Type B pancreatic cell (in vitro differentiated cells): ENCODE data around the gene COL24A1. TPM values are rescaled to one million over a fixed set of nuclear protein-coding genes. Genes with fewer than 3 reads are reported as not detected.
"Not testable (repeated sequence)": the region's sequence is repeated elsewhere in the genome, so short reads cannot be mapped to it uniquely, and the experiment has no call there.

Experiments used
- DNase-seq: peaks from one replicate; pipeline ENCODE4 v3.0.0; 2021; ENCODE audit warnings: mixed read lengths; ENCODE audit not compliant: unreplicated experiment; ENCODE audit errors: extremely low spot score
- H3K27ac Mint-ChIP-seq: 2 replicates; pipeline ENCODE4 v1.8.0; 2021; ENCODE audit warnings: mild to moderate bottlenecking, mixed read lengths
- H3K27me3 Mint-ChIP-seq: 2 replicates; pipeline ENCODE4 v1.8.0; 2021; ENCODE audit warnings: mixed read lengths
- H3K36me3 Mint-ChIP-seq: 2 replicates; pipeline ENCODE4 v1.8.0; 2021; ENCODE audit warnings: mixed read lengths
- H3K4me1 Mint-ChIP-seq: one replicate; pipeline ENCODE4 v1.8.0; 2021; ENCODE audit warnings: mixed read lengths; ENCODE audit not compliant: unreplicated experiment
- H3K4me3 Mint-ChIP-seq: 2 replicates; pipeline ENCODE4 v1.8.0; 2021; ENCODE audit warnings: mild to moderate bottlenecking, mixed read lengths
- H3K9me3 Mint-ChIP-seq: 2 replicates; pipeline ENCODE4 v1.8.0; 2021; ENCODE audit warnings: mixed read lengths
- total RNA-seq: library from RNA; stranded (reverse); gene quantifications from 2 replicates; pipeline ENCODE4 v1.2.1, GENCODE V29; 2021; ENCODE audit warnings: low replicate concordance
- TF ChIP-seq, protein P1 (sequence below): fragments of 200-600 bp; sonication (generic); conservative IDR thresholded peaks from 2 replicates; pipeline ENCODE4 v1.5.0; 2021; ENCODE audit warnings: antibody characterized with exemption, mild to moderate bottlenecking

The COL24A1 gene
- total RNA-seq, 1 donor from 2014 or later = 7.2 TPM

DNA sequence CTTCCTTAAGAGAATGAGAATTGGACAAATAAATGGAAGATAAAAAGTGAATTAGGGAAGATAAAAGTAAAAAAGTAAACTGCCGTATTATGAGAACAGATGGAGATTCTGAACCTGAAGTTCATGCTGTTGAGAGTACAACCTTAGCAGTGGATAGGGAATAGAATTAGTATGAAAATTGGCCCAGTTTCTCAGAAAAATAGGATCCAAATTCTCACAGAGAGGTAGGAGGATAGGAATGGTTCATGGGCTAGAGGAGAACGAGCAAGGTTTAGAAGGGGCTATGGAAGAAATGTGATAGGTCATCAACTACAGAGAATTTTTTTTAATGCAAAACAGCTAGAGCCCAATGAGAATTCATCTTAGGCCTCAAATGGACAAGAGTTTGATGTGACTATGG is 42.3 kb downstream of the COL24A1 start:
- no peaks in the 10 kb centered on the region for H3K27me3 Mint-ChIP-seq
- no peak overlapping the region for H3K27ac Mint-ChIP-seq
- no peaks in the 10 kb centered on the region for H3K36me3 Mint-ChIP-seq
- no peak overlapping the region for H3K4me3 Mint-ChIP-seq
- DNase-seq = no peak
- TF ChIP-seq, protein P1, sequence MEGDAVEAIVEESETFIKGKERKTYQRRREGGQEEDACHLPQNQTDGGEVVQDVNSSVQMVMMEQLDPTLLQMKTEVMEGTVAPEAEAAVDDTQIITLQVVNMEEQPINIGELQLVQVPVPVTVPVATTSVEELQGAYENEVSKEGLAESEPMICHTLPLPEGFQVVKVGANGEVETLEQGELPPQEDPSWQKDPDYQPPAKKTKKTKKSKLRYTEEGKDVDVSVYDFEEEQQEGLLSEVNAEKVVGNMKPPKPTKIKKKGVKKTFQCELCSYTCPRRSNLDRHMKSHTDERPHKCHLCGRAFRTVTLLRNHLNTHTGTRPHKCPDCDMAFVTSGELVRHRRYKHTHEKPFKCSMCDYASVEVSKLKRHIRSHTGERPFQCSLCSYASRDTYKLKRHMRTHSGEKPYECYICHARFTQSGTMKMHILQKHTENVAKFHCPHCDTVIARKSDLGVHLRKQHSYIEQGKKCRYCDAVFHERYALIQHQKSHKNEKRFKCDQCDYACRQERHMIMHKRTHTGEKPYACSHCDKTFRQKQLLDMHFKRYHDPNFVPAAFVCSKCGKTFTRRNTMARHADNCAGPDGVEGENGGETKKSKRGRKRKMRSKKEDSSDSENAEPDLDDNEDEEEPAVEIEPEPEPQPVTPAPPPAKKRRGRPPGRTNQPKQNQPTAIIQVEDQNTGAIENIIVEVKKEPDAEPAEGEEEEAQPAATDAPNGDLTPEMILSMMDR = no peak
- H3K4me1 Mint-ChIP-seq = peaks cover 18% of the 10 kb centered on the region
- no peaks in the 10 kb centered on the region for H3K9me3 Mint-ChIP-seq

DNA sequence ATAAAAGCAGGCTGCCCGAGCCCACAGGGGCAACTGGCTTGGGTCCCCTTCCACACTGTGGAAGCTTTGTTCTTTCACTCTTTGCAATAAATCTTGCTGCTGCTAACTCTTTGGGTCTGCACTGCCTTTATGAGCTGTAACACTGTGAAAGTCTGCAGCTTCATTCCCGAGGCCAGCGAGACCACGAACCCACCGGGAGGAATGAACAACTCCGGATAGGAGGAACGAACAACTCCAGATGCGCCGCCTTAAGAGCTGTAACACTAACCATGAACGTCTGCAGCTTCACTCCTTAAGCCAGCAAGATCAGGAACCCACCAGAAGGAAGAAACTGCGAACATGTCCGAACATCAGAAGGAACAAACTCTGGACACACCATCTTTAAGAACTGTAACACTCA is 45.0 kb downstream of the COL24A1 start:
- H3K4me1 Mint-ChIP-seq = peaks cover 18% of the 10 kb centered on the region
- H3K4me3 Mint-ChIP-seq, H3K36me3 Mint-ChIP-seq, DNase-seq, H3K27me3 Mint-ChIP-seq, H3K9me3 Mint-ChIP-seq, H3K27ac Mint-ChIP-seq: not testable (repeated sequence)

DNA sequence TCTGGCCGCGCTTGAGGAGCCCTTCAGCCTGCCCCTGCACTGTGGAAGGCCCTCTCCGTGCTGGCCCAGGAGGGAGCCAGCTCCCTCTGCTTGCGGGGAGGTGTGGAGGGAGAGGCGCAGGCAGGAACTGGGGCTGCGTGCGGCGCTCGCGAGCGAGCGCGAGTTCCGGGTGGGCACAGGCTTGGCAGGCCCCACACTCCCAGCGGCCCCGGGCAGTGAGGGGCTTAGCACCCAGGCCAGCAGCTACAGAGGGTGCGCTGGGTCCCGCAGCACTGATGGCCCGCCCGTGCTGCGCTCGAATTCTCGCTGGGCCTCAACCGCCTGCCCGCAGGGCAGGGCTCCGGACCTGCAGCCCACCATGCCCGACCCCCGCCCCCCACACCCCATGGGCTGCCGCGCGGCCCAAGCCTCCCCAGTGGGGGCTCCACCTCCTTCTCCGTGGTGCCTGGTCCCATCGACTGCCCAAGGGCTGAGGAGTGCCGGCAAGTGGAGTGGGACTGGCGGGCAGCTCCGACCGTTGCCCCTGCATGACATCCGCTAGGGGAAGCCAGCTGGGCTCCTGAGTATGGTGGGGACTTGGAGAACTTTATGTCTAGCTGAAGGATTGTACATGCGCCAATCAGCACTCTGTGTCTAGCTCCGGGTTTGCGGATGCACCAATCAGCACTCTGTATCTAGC is 46.0 kb downstream of the COL24A1 start:
- no peak for DNase-seq
- Mint-ChIP-seq H3K27me3 (no peaks in the 10 kb centered on the region), H3K4me1 (peaks cover 13% of the 10 kb centered on the region), H3K36me3 (no peaks in the 10 kb centered on the region), H3K27ac (no peak overlapping the region), H3K9me3 (no peaks in the 10 kb centered on the region), H3K4me3 (no peak overlapping the region)
- TF ChIP-seq, protein P1 = no peak

DNA sequence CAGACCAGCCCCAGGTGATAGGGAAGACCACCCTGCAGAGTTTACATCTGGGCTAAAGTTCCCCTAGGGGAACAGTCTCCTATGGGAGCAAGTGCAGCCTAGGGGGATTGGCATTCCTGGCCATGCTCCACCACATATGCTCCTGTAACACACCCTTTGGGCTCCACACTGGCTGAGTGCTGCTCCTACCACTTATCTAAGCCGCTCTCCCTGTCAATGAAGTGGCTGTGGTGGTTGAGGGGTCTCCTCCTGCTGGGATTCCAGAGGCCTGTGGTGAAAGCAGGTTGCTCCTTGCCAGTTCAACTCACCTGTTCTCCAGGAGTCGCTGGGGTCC is 51.1 kb downstream of the COL24A1 start:
- Mint-ChIP-seq H3K9me3 (no peaks in the 10 kb centered on the region), H3K27ac (no peak overlapping the region), H3K36me3 (no peaks in the 10 kb centered on the region), H3K27me3 (peaks cover 3% of the 10 kb centered on the region), H3K4me1 (no peaks in the 10 kb centered on the region), H3K4me3 (no peak overlapping the region)
- TF ChIP-seq, protein P1 = no peak
- no peak for DNase-seq

DNA sequence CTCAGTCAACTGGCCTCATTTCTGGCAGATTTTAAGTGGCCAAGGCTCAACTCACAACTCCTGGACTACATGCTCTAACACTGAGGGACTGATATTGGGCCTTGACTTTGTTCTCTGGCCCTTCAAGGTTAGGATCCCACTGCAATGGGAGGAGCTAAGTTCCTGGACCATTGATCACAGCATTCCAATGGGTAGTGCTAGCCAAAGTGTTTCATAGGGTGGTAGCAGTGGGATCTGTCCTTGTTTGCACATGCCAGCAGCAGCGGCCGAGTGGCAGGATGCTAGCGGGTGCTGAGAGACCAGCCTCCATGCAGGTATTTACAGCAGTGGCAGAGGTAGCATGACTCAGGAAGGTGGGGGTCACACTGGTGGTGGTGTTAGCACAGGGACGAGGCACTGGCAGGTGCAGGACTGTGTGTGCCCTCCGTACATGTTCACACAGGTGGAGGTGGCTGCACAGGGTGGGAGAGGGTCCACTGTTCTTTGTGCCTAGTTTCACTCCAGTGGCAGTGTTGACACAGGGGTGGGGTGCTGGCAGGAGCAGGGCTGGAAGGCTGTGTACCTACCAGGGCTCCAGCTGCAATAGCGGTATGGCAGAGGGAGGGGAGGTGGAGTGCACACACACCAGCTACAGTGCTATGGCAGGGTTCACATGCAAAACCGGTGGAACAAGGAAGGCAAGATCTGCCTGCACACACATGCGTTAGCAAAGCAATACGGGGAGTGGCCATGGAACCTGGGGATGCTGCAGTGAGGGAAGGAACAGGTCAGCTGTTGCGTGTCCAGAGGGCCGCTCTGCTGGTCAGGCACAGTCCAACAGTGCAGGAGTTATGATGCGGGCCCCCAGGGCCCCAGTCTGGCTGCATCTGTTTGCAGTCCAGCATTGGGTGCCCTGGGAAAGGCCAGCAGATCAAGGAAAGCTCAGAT is 51.7 kb downstream of the COL24A1 start:
- no peaks in the 10 kb centered on the region for H3K36me3 Mint-ChIP-seq
- H3K4me1 Mint-ChIP-seq = no peaks in the 10 kb centered on the region
- no peak overlapping the region for H3K27ac Mint-ChIP-seq
- H3K9me3 Mint-ChIP-seq = no peaks in the 10 kb centered on the region
- DNase-seq = no peak
- TF ChIP-seq, protein P1 = no peak
- H3K27me3 Mint-ChIP-seq = peaks cover 3% of the 10 kb centered on the region
- no peak overlapping the region for H3K4me3 Mint-ChIP-seq

DNA sequence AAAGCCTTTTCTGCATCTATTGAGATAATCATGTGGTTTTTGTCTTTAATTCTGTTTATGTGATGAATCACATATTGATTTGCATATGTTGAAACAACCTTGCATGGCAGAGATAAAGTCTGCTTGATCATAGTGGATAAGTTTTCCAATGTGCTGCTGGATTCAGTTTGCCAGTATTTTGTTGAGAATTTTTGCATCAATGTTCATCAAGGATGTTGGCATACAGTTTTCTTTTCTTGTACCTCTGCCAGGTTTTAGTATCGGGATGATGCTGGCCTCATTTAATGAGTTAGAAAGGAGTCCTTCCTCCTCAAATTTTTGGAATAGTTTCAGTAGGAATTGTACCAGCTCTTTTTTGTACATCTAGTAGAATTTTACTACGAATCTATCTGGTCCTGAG is 55.0 kb downstream of the COL24A1 start:
- H3K9me3 Mint-ChIP-seq = no peaks in the 10 kb centered on the region
- no peak overlapping the region for H3K27ac Mint-ChIP-seq
- no peak for DNase-seq
- TF ChIP-seq, protein P1 = no peak
- H3K36me3 Mint-ChIP-seq = no peaks in the 10 kb centered on the region
- H3K27me3 Mint-ChIP-seq = peaks cover 3% of the 10 kb centered on the region
- no peaks in the 10 kb centered on the region for H3K4me1 Mint-ChIP-seq
- H3K4me3 Mint-ChIP-seq = no peak overlapping the region
